ENCODE results near the gene SRGAP1.

SRGAP1 gene

GRCh38 chr12:63844391-63845341 is at the start of gene SRGAP1:
SRGAP1 (plus strand) TSS chr12:63844700; CDS start chr12:63844817, 117 bp downstream.
- FAIRE-seq (no peak), DNase-seq (ENCODE audit: insufficient read length, low spot score) (peak; percentile 31)
- TF ChIP-seq, protein P1, sequence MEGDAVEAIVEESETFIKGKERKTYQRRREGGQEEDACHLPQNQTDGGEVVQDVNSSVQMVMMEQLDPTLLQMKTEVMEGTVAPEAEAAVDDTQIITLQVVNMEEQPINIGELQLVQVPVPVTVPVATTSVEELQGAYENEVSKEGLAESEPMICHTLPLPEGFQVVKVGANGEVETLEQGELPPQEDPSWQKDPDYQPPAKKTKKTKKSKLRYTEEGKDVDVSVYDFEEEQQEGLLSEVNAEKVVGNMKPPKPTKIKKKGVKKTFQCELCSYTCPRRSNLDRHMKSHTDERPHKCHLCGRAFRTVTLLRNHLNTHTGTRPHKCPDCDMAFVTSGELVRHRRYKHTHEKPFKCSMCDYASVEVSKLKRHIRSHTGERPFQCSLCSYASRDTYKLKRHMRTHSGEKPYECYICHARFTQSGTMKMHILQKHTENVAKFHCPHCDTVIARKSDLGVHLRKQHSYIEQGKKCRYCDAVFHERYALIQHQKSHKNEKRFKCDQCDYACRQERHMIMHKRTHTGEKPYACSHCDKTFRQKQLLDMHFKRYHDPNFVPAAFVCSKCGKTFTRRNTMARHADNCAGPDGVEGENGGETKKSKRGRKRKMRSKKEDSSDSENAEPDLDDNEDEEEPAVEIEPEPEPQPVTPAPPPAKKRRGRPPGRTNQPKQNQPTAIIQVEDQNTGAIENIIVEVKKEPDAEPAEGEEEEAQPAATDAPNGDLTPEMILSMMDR (IDR thresholded peaks at IDR 0.05; ENCODE audit: insufficient read depth, missing control alignments): peak; percentile 3

- DNase-seq (ENCODE audit: insufficient read length, low spot score) (no peak), FAIRE-seq (no peak)
- TF ChIP-seq, protein P1 (IDR thresholded peaks at IDR 0.05; ENCODE audit: insufficient read depth, missing control alignments): no peak
Observed at GRCh38 chr12:63795032-63795687, 49.3 kb upstream of the SRGAP1 start.

DNA sequence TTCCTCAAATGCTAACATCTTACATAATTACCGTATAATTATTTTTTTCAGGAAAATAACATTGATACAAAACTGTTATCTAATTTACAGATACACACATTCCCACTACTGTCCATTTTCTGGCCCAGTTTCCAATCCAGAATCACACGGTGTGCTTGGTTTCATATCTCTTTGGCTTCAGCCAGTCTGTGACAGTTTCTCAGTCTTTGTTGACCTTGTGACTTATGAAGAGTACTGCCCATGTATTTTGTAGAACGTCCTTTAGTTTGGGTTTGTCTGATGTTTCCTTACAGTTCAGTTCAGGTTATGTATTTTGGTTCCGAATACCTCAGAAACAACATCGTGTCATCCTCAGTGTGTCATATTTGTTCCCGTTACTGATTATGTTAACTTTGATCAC is 48.6 kb upstream of the SRGAP1 start:
- no peak for FAIRE-seq
- TF ChIP-seq, protein P1 (IDR thresholded peaks at IDR 0.05; ENCODE audit: insufficient read depth, missing control alignments): no peak
- no peak for DNase-seq (ENCODE audit: insufficient read length, low spot score)

DNA sequence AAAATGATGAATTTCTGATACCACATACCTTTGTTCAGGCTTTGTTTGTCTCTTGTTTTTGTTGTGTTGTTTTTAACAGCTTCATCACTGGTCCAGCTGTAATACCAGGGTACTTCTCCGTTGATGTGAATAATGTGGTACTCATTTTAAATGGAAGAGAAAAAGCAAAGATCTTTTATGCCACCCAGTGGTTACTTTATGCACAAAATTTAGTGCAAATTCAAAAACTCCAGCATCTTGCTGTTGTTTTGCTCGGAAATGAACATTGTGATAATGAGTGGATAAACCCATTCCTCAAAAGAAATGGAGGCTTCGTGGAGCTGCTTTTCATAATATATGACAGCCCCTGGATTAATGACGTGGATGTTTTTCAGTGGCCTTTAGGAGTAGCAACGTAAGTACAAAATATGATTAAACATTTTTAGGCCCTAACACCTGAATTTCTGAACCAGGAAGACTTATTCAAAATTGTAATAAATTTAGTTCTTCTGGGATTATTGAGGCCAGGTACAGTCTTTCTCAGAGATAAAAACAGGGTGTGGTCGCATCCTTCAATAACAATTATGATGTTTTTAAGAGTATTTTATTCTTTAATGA is 42.4 kb upstream of the SRGAP1 start:
- DNase-seq (ENCODE audit: insufficient read length, low spot score) (no peak), FAIRE-seq (peak; percentile 11)
- TF ChIP-seq, protein P1 (IDR thresholded peaks at IDR 0.05; ENCODE audit: insufficient read depth, missing control alignments): peak; percentile 66

DNA sequence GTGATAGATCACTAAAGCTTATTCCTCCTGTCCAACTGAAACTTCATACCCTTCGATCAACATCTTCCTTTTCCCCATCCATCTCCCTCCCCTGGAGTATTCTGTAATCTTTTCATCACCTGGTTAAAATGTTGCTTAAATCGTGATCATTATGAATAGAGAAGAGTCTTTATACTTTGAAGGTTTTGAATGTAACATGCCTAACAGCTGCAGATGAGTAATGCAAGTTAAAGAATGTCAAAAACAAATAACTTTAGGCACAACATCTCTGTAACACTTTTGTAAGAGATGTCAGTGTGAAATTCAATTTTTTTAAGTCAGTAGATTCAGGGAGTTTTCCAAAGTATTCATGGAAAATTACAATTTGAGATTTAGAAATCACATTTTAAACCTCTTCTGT is 39.8 kb upstream of the SRGAP1 start:
- DNase-seq (ENCODE audit: insufficient read length, low spot score): no peak
- TF ChIP-seq, protein P1 (IDR thresholded peaks at IDR 0.05; ENCODE audit: insufficient read depth, missing control alignments): no peak
- no peak for FAIRE-seq

GRCh38 chr12:63805704-63806672 is 38.5 kb upstream of the SRGAP1 start:
- FAIRE-seq: no peak
- TF ChIP-seq, protein P1 (IDR thresholded peaks at IDR 0.05; ENCODE audit: insufficient read depth, missing control alignments): no peak
- DNase-seq (ENCODE audit: insufficient read length, low spot score): no peak

Data from D721Med (cell line).